HepG2 (cell line): ENCODE results near the gene LZTS2. TPM values are rescaled to one million over a fixed set of nuclear protein-coding genes. Genes with fewer than 3 reads are reported as not detected.

Experiments
- ARID4A ChIP-seq: sonication (generic); formaldehyde crosslinking; IDR thresholded peaks from 2 replicates; pipeline ENCODE4 v1.5.0; 2020; ENCODE audit warnings: mild to moderate bottlenecking, missing genetic modification reagents, borderline replicate concordance
- CTCF ChIP-seq: sonication (generic); formaldehyde crosslinking; IDR thresholded peaks from 2 replicates; pipeline ENCODE4 v1.5.0; 2020; ENCODE audit warnings: mild to moderate bottlenecking, missing genetic modification reagents, moderate library complexity
- FOXJ3 ChIP-seq: sonication (generic); formaldehyde crosslinking; IDR thresholded peaks from 2 replicates; pipeline ENCODE4 v1.4.0; 2020; ENCODE audit warnings: missing genetic modification reagents, mild to moderate bottlenecking, borderline replicate concordance
- HNF1A ChIP-seq, 2 experiments: sonication (generic) in 1 of 2; formaldehyde crosslinking in 1 of 2; IDR thresholded peaks; 2 replicates each; pipeline versions ENCODE4 v1.4.0 to v1.6.1; 2016 to 2020; ENCODE audit warnings: borderline replicate concordance in 1 of 2, low read depth in 1 of 2, mild to moderate bottlenecking in 1 of 2, missing genetic modification reagents in 1 of 2
- NR2F1 ChIP-seq, 2 experiments: fragments of 450-650 bp in 1 of 2; formaldehyde crosslinking in 1 of 2; IDR thresholded peaks; 2 replicates each; pipeline versions ENCODE4 v1.5.0 to v1.6.1; 2016 to 2020; ENCODE audit warnings: mild to moderate bottlenecking in 1 of 2, missing compliant biosample characterization in 1 of 2, missing genetic modification reagents in 1 of 2, moderate library complexity in 1 of 2
- SNAPC2 ChIP-seq: sonication (generic); formaldehyde crosslinking; IDR thresholded peaks from 2 replicates; pipeline ENCODE4 v1.8.1; 2022; ENCODE audit warnings: mild to moderate bottlenecking, missing genetic modification reagents
- ZBTB4 ChIP-seq: sonication (generic); formaldehyde crosslinking; IDR thresholded peaks from 2 replicates; pipeline ENCODE4 v1.4.0; 2020; ENCODE audit warnings: missing genetic modification reagents, mild to moderate bottlenecking, borderline replicate concordance
- ZBTB46 ChIP-seq: sonication (generic); formaldehyde crosslinking; IDR thresholded peaks from 2 replicates; pipeline ENCODE4 v1.4.0; 2020; ENCODE audit warnings: mild to moderate bottlenecking, missing genetic modification reagents, borderline replicate concordance
- ZNF24 ChIP-seq: fragments of 450-650 bp; IDR thresholded peaks from 2 replicates; pipeline ENCODE4 v1.6.1; 2017; ENCODE audit warnings: antibody characterized with exemption, mild to moderate bottlenecking
- polyA plus RNA-seq, 8 experiments: library from polyadenylated mRNA; depleted of rRNA in 3 of 8; stranded (reverse) in 7 of 8; unstranded in 1 of 8; fragments of >200 nt; fragmentation: Illumina TruSeq in 4 of 8; extraction: Trizol in 4 of 8; gene quantifications; 2 replicates each; pipeline versions ENCODE4 v1.2.1 to v1.2.3, GENCODE V29; 2011 to 2016; ENCODE audit warnings: low read depth in 4 of 8, missing spikeins in 1 of 8, mixed read lengths in 1 of 8; ENCODE audit not compliant: insufficient read depth in 1 of 8
- total RNA-seq, 5 experiments: library from RNA; depleted of rRNA; stranded (reverse); fragments of >200 nt; fragmentation: Illumina TruSeq; extraction: Trizol; gene quantifications; 2 replicates each; pipeline ENCODE4 v1.2.3, GENCODE V29; 2016; ENCODE audit warnings: low read depth in 1 of 5

Gene LZTS2
- total and polyA plus RNA-seq, 2 of the 13 experiments (the other 11 are each of a cell fraction or from before 2014, with no cell fraction given), result 43.6 to 65.6 TPM

GRCh38 chr10:100970076-100970913 lies 29.3 kb upstream of the LZTS2 start (continued):
- no peak; the same call in none of the 2 replicates for TF ChIP-seq ARID4A (CRISPR knock-in tag)
- peak; percentile 18; the same call in 1 of the 2 replicates for TF ChIP-seq CTCF (CRISPR knock-in tag)
- peak; percentile 44 for TF ChIP-seq HNF1A (IDR thresholded peaks at IDR 0.05; ENCODE audit: low read depth)
- 0 out of 2 replicates have a peak, but pooled peaks have one; percentile 74 for TF ChIP-seq HNF1A (CRISPR knock-in tag; IDR thresholded peaks at IDR 0.05; ENCODE audit: borderline replicate concordance)
- no peak for TF ChIP-seq SNAPC2 (CRISPR knock-in tag)
- TF ChIP-seq ZBTB4 (CRISPR knock-in tag), result 0 out of 2 replicates have a peak, but pooled peaks have one; percentile 43
- no peak; the same call in 1 of the 2 replicates for TF ChIP-seq ZBTB46 (CRISPR knock-in tag)
- no peak for TF ChIP-seq ZNF24
- TF ChIP-seq NR2F1 (CRISPR knock-in tag; IDR thresholded peaks at IDR 0.05), result no peak; a peak in 1 of 4 replicates
- no peak for TF ChIP-seq FOXJ3 (CRISPR knock-in tag)
